K562 (cell line): Measurements from ENCODE around the gene ODF4. TPM values are rescaled to one million over a fixed set of nuclear protein-coding genes. Genes with fewer than 3 reads are reported as not detected.

Experiments
- ATF3 ChIP-seq, 2 experiments: fragments of 450-650 bp in 1 of 2; sonication (generic) in 1 of 2; formaldehyde crosslinking in 1 of 2; IDR thresholded peaks in 1 of 2; conservative IDR thresholded peaks in 1 of 2; 2 replicates each; pipeline versions ENCODE4 v1.6.1 to v1.8.1; 2016 to 2023; ENCODE audit warnings: mild to moderate bottlenecking in 2 of 2, moderate library complexity in 2 of 2, inconsistent platforms in 1 of 2, missing genetic modification reagents in 1 of 2
- CCNT2 ChIP-seq: IDR thresholded peaks from 2 replicates; pipeline ENCODE4 v1.6.1; 2011; ENCODE audit warnings: borderline replicate concordance, low read depth, mild to moderate bottlenecking, moderate library complexity, mixed read lengths, low read length; ENCODE audit not compliant: insufficient read length; ENCODE audit errors: extremely low read depth
- FIP1L1 ChIP-seq: fragments of 200-400 bp; formaldehyde crosslinking; IDR thresholded peaks from 2 replicates; pipeline ENCODE4 v1.6.1; 2018; ENCODE audit warnings: mild to moderate bottlenecking, low read depth, low read length; ENCODE audit not compliant: poor library complexity, severe bottlenecking
- KLF13 ChIP-seq: fragments of 450-650 bp; IDR thresholded peaks from 2 replicates; pipeline ENCODE4 v1.6.1; 2016; ENCODE audit warnings: missing genetic modification characterization, low read depth, mild to moderate bottlenecking, missing compliant biosample characterization, moderate library complexity, borderline replicate concordance
- NFATC3 ChIP-seq: fragments of 450-650 bp; IDR thresholded peaks from 2 replicates; pipeline ENCODE4 v1.6.1; 2017; ENCODE audit warnings: mild to moderate bottlenecking
- PKNOX1 ChIP-seq: fragments of 450-650 bp; IDR thresholded peaks from 2 replicates; pipeline ENCODE4 v1.6.1; 2016
- RBFOX2 ChIP-seq: fragments of 200-400 bp; formaldehyde crosslinking; IDR thresholded peaks from 2 replicates; pipeline ENCODE4 v1.6.1; 2017; ENCODE audit warnings: low read depth, mild to moderate bottlenecking, low read length, moderate library complexity
- REST ChIP-seq, 2 experiments: fragments of 450-650 bp; formaldehyde crosslinking in 1 of 2; IDR thresholded peaks; 2 replicates each; pipeline versions ENCODE4 v1.4.0 to v1.6.1; 2014 to 2020; ENCODE audit warnings: mild to moderate bottlenecking in 2 of 2, borderline replicate concordance in 1 of 2, low read depth in 1 of 2
- ZBTB43 ChIP-seq: sonication (generic); formaldehyde crosslinking; IDR thresholded peaks from 2 replicates; pipeline ENCODE4 v1.8.0; 2023; ENCODE audit warnings: mild to moderate bottlenecking, missing genetic modification reagents
- ZHX1 ChIP-seq: fragments of 150-350 bp; conservative IDR thresholded peaks from 2 replicates; pipeline ENCODE4 v1.6.1; 2014; ENCODE audit warnings: low read length
- polyA plus RNA-seq, 8 experiments: library from polyadenylated mRNA; depleted of rRNA in 4 of 8; stranded (reverse) in 5 of 8; unstranded in 3 of 8; fragments of >200 nt; fragmentation: Nextera tagmentation in 2 of 8; fragmentation: Illumina TruSeq in 1 of 8; extraction: Ambion mirVana in 2 of 8; extraction: Trizol in 1 of 8; gene quantifications; 2 replicates each; pipeline versions ENCODE4 v1.2.1 to v1.2.3, GENCODE V29; 2011 to 2014; ENCODE audit warnings: inconsistent platforms in 1 of 8, missing spikeins in 1 of 8
- total RNA-seq, 7 experiments: library from RNA; depleted of rRNA in 6 of 7; stranded (reverse); fragments of >200 nt in 6 of 7; fragmentation: Illumina TruSeq in 2 of 7; extraction: Trizol in 2 of 7; gene quantifications; 2 replicates each; pipeline versions ENCODE4 v1.2.1 to v1.2.3, GENCODE V29; 2011 to 2021; ENCODE audit warnings: low replicate concordance in 1 of 7

ODF4 gene
- total and polyA plus RNA-seq, 9 of the 15 experiments (the other 6 are each of a cell fraction or from before 2014, with no cell fraction given): not detected

GRCh38 chr17:8376271-8377067 is 36.8 kb downstream of the ODF4 start, which contains the start of gene KRABD2 (continued):
- TF ChIP-seq RBFOX2 (peak; percentile 73), PKNOX1 (no peak), ATF3 (IDR thresholded peaks at IDR 0.05) (no peak), ATF3 (CRISPR knock-in tag; conservative IDR thresholded peaks at IDR 0.05) (no peak), CCNT2 (peak; percentile 64), REST (IDR thresholded peaks at IDR 0.05; ENCODE audit: borderline replicate concordance) (peak; percentile 60), REST (CRISPR knock-in tag; IDR thresholded peaks at IDR 0.05; ENCODE audit: low read depth) (peak; percentile 43; the same call in 1 of the 2 replicates), ZHX1 (no peak), KLF13 (no peak), FIP1L1 (peak; percentile 35), NFATC3 (no peak), ZBTB43 (CRISPR knock-in tag) (no peak)
